Measurements from ENCODE around the gene STXBP6.
"Not testable (repeated sequence)": the region's sequence is repeated elsewhere in the genome, so short reads cannot be mapped to it uniquely, and the experiment has no call there.

DNA sequence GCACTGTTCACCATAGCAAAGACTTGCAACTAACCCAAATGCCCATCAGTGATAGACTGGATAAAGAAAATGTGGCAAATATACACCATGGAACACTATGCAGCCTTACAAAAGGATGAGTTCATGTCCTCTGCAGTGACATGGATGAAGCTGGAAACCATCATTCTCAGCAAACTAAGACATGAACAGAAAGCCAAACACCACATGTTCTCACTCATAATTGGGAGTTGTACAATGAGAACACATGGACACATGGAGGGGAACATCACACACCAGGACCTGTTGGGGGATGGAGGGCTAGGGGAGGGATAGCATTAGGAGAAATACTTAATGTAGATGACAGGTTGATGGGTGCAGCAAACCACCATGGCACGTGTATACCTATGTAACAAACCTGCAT is 276.4 kb downstream of the STXBP6 start:
- TF ChIP-seq, protein P1, sequence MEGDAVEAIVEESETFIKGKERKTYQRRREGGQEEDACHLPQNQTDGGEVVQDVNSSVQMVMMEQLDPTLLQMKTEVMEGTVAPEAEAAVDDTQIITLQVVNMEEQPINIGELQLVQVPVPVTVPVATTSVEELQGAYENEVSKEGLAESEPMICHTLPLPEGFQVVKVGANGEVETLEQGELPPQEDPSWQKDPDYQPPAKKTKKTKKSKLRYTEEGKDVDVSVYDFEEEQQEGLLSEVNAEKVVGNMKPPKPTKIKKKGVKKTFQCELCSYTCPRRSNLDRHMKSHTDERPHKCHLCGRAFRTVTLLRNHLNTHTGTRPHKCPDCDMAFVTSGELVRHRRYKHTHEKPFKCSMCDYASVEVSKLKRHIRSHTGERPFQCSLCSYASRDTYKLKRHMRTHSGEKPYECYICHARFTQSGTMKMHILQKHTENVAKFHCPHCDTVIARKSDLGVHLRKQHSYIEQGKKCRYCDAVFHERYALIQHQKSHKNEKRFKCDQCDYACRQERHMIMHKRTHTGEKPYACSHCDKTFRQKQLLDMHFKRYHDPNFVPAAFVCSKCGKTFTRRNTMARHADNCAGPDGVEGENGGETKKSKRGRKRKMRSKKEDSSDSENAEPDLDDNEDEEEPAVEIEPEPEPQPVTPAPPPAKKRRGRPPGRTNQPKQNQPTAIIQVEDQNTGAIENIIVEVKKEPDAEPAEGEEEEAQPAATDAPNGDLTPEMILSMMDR (IDR thresholded peaks at IDR 0.05; ENCODE audit: insufficient read depth, low read length, poor library complexity, severe bottlenecking), result not testable (repeated sequence)
- TF ChIP-seq EZH2phosphoT487 (conservative IDR thresholded peaks at IDR 0.05; ENCODE audit: low read length), result not testable (repeated sequence)

All from SU-DHL-6 (cell line).